HAP-1 (cell line): Measurements from ENCODE around the gene CELSR2.
A peak's percentile ranks its signal among the peaks of the same experiment; 100 is the strongest.

ENCODE experiments used
- DNase-seq, 2 experiments: peaks; one replicate each; pipeline ENCODE4 v3.0.0-alpha.2; 2016 to 2020; ENCODE audit warnings: low spot score in 2 of 2
- H3K27me3 ChIP-seq: fragments of 250-450 bp; sonication (Bioruptor Pico); 2 replicates; pipeline ENCODE4 v1.5.1; 2020; ENCODE audit warnings: low read depth, mild to moderate bottlenecking, moderate library complexity
- H3K36me3 ChIP-seq: fragments of 250-450 bp; sonication (Bioruptor Pico); replicated peaks from 2 replicates; pipeline ENCODE4 v1.5.1; 2020; ENCODE audit warnings: mild to moderate bottlenecking
- H3K4me1 ChIP-seq: fragments of 250-450 bp; sonication (Bioruptor Pico); 2 replicates; pipeline ENCODE4 v1.5.1; 2020; ENCODE audit warnings: mild to moderate bottlenecking
- H3K4me3 ChIP-seq: fragments of 250-450 bp; sonication (Bioruptor Pico); 2 replicates; pipeline ENCODE4 v1.5.1; 2020; ENCODE audit warnings: mild to moderate bottlenecking, moderate library complexity
- H3K9me3 ChIP-seq: fragments of 250-450 bp; sonication (Bioruptor Pico); 2 replicates; pipeline ENCODE4 v1.5.1; 2020; ENCODE audit warnings: mild to moderate bottlenecking, moderate library complexity
- in situ Hi-C: fragments of 300-500 bp; cut with MboI; formaldehyde crosslinking; loops from 3 replicates; pipeline ENCODE4 v1.14.3; 2020; ENCODE audit warnings: low sequenced_read_pairs, inconsistent platforms, mixed read lengths

Gene CELSR2

DNA sequence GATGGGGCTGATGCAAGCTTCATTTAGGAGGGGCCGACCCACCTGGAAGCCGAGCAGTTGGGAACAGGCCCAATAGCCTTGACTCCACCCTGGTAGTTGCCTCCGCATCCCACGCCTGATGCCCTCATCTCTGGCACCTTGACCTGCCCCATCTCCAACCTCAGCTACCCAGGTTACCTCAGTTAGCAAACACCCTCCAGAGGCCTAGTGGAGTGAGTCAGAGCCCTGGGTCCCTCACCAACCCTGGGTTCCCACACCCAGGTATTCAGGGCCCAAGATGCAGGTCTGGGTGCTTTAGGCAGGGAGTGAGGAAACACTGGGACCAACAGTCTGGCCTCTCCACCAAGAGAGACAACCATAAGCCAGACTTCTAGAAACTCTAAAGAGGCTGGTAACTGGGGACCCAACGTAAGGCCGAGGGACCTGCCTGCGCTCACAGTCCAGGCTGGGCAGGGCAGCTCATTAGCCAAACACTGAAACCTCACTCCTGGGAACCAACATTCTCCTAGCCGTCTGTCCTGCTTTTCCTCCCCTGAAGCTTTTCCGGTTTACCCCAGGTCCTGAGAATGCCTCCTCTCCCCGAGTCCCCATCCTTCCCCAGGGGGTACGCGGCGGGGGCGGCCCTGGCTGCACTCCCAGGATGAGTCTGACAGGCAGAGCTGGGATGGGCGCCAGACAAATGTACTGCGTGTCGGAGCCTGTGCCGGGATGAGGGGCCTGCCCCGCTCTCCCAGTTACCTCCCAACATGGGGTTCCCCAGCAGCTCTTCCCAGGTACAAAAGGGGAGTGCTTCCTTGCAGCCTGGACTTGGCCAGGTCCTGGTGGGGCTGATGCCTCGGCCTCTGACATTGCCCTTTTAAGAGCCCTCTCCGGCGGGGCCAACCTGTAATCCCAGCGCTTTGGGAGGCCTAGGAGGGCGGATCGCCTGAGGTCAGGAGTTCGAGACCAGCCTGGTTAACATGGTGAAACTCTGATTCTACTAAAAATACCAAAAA, 8.9 kb upstream of the CELSR2 start:
- Histone ChIP-seq H3K27me3 (no peaks in the 10 kb centered on the region), H3K9me3 (no peaks in the 10 kb centered on the region), H3K4me3 (no peak overlapping the region), H3K36me3 (peaks cover 44% of the 10 kb centered on the region), H3K4me1 (peaks cover 5% of the 10 kb centered on the region; the same call in 1 of the 2 replicates)
- in situ Hi-C loops, result no loop called here
- DNase-seq, result peak in 1 of 2 experiments; percentile 65

- peaks cover 35% of the 10 kb centered on the region for H3K36me3 ChIP-seq
- DNase-seq, result no peak
Observed at GRCh38 chr1:109241344-109241743, 8.0 kb upstream of the CELSR2 start.

DNA sequence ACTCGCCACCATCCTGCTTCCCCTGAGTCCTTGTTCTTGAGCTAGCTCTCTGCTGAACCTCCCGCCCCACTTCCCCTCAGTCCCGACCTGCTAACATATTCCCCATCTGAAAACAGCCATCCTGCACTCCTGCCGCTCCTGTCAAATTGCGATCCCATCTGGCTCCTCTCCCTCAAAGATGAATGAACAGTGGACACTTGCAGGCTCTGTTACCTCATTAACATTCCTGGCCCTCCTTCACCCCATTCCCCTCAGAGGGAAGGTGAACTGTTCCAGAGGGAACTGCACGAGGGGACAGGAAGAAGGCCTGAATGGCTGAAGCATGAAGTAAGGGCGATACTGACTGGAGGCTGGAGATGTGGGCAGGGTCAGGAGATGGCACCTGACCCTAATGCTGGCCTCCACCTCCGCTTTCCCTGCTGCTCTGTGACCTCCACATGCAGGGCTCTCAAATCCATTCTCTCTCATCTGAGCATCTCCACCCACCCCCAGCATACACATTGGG, 7.4 kb upstream of the CELSR2 start:
- Histone ChIP-seq H3K9me3 (no peaks in the 10 kb centered on the region), H3K36me3 (peaks cover 29% of the 10 kb centered on the region), H3K4me1 (peaks cover 5% of the 10 kb centered on the region; the same call in 1 of the 2 replicates), H3K27me3 (no peaks in the 10 kb centered on the region), H3K4me3 (no peak overlapping the region)
- DNase-seq, result no peak
- in situ Hi-C loops, result no loop called here

More at GRCh38 chr1:109241344-109241743, 8.0 kb upstream of the CELSR2 start:
- no peaks in the 10 kb centered on the region for H3K27me3 ChIP-seq
- peaks cover 5% of the 10 kb centered on the region; the same call in 1 of the 2 replicates for H3K4me1 ChIP-seq
- H3K9me3 ChIP-seq, result no peaks in the 10 kb centered on the region
- no peak overlapping the region for H3K4me3 ChIP-seq
- in situ Hi-C loops, result no loop called here

DNA sequence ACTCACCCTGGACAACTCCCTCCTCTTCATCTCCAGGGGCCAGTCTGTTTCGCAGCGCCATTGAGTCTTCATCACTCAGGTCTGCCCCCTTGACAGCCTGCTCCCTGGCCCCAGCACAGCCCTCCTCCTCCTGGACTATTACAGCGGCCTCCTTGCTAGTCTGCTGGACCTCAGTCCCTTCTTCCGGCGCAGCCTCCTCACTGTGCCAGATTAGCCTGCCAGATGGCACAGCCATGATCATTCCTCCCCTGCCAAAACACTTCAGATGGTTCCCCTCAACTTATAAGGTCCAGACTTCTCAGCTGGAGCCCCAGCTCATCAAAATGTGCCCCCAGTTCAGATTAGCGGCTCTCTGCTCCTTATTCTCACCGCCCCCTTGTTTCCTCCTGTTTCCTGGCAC, 7.0 kb upstream of the CELSR2 start:
- in situ Hi-C loops, result no loop called here

GRCh38 chr1:109243221-109243620, 6.1 kb upstream of the CELSR2 start:
- in situ Hi-C loops, result no loop called here
- no peaks in the 10 kb centered on the region for H3K9me3 ChIP-seq
- H3K4me3 ChIP-seq, result no peak overlapping the region
- H3K27me3 ChIP-seq, result no peaks in the 10 kb centered on the region
- DNase-seq, result no peak
- H3K36me3 ChIP-seq, result peaks cover 16% of the 10 kb centered on the region
- peaks cover 5% of the 10 kb centered on the region; the same call in 1 of the 2 replicates for H3K4me1 ChIP-seq

More for the DNA sequence above, 7.0 kb upstream of the CELSR2 start:
- H3K4me1 ChIP-seq, result peaks cover 5% of the 10 kb centered on the region; the same call in 1 of the 2 replicates
- no peaks in the 10 kb centered on the region for H3K9me3 ChIP-seq
- no peaks in the 10 kb centered on the region for H3K27me3 ChIP-seq
- no peak for DNase-seq
- peaks cover 24% of the 10 kb centered on the region for H3K36me3 ChIP-seq
- H3K4me3 ChIP-seq, result no peak overlapping the region

- in situ Hi-C loops, result no loop called here
- no peaks in the 10 kb centered on the region for H3K9me3 ChIP-seq
- no peaks in the 10 kb centered on the region for H3K27me3 ChIP-seq
- peaks cover 8% of the 10 kb centered on the region for H3K36me3 ChIP-seq
- no peak for DNase-seq
- H3K4me3 ChIP-seq, result no peak overlapping the region
- H3K4me1 ChIP-seq, result peaks cover 8% of the 10 kb centered on the region
Observed at GRCh38 chr1:109243860-109244552, 5.3 kb upstream of the CELSR2 start.

- Histone ChIP-seq H3K4me1 (peaks cover 14% of the 10 kb centered on the region), H3K27me3 (no peaks in the 10 kb centered on the region), H3K9me3 (no peaks in the 10 kb centered on the region; the same call in 1 of the 2 replicates), H3K36me3 (no peaks in the 10 kb centered on the region; the same call in 1 of the 2 replicates), H3K4me3 (no peak overlapping the region)
- in situ Hi-C loops, result no loop called here
- peak in 1 of 2 experiments; percentile 6 for DNase-seq
Observed at GRCh38 chr1:109246141-109246551, 3.2 kb upstream of the CELSR2 start.

DNA sequence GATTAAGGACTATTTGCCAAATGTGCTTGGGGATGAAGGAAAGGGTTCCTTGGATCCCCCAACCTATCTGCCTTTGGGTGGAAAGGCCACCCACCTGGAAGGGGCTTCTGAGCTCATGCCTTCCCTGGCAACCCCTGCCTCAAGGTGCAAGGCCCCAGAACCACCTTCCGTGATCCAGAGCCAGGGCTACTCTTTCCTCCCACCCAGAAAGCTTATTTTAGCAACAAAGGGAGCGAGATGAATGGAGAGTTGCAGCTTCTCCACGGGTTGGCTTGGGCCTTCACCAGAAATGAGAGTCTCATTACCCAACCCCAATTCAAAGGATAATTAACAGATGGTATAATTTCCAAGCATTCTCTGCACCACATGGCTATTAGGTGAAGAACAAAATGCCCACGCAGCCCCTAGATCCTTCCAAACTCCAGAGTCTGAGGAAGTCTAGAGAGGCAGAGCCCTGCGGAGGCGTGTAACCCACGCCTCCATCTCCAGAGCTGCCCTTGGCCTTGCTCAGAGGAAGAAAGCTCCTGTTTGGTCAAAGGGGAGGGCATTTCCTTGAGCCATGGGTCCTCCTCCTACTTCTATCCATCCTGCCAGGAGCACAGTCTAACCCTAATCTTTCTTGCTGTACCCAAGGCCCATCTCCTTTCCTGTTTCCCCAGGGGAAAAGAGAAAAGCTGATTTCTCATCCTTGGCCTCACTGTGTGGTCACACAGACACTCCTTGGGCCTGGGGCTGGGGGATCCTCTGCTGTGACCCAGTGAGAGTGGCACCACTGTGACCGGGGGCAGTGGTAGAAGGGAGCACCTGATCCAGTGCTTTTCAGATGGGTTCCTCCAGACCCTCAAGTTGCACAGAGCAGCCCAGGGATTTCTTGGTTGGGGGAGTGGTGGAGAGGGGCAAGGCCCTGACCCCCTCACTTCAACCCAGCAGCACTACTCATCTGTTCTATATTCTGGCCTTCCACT, 1.7 kb upstream of the CELSR2 start:
- in situ Hi-C loops, result no loop called here
- H3K4me1 ChIP-seq, result peaks cover 10% of the 10 kb centered on the region
- no peaks in the 10 kb centered on the region for H3K27me3 ChIP-seq
- no peak for DNase-seq
- no peak overlapping the region for H3K4me3 ChIP-seq
- no peaks in the 10 kb centered on the region; the same call in 1 of the 2 replicates for H3K9me3 ChIP-seq
- no peaks in the 10 kb centered on the region; the same call in 1 of the 2 replicates for H3K36me3 ChIP-seq

DNA sequence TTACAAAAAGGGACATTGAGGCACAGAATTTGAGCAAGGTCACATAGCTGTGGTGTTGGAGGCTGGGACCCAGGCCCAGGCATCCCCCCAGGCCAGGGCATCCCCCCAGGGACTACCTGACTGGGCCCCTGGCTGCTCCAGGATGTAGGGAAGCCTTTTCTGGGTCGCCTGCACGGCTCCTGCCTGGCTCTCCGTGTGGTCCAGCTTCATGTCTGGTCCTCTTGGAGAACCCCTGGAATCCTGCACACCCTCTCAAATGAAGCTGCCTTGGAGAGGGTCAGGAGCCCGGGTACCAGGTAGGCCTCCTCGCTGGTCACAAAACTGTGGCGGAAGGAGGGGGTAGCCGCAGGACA, 919 bp upstream of the CELSR2 start:
- in situ Hi-C loops, result no loop called here
- H3K9me3 ChIP-seq, result no peaks in the 10 kb centered on the region; the same call in 1 of the 2 replicates
- H3K4me1 ChIP-seq, result peaks cover 11% of the 10 kb centered on the region
- no peak overlapping the region for H3K4me3 ChIP-seq
- H3K27me3 ChIP-seq, result no peaks in the 10 kb centered on the region
- H3K36me3 ChIP-seq, result no peaks in the 10 kb centered on the region; the same call in 1 of the 2 replicates
- no peak for DNase-seq

GRCh38 chr1:109249654-109250401, 489 bp downstream of the CELSR2 start:
- DNase-seq, result no peak

DNA sequence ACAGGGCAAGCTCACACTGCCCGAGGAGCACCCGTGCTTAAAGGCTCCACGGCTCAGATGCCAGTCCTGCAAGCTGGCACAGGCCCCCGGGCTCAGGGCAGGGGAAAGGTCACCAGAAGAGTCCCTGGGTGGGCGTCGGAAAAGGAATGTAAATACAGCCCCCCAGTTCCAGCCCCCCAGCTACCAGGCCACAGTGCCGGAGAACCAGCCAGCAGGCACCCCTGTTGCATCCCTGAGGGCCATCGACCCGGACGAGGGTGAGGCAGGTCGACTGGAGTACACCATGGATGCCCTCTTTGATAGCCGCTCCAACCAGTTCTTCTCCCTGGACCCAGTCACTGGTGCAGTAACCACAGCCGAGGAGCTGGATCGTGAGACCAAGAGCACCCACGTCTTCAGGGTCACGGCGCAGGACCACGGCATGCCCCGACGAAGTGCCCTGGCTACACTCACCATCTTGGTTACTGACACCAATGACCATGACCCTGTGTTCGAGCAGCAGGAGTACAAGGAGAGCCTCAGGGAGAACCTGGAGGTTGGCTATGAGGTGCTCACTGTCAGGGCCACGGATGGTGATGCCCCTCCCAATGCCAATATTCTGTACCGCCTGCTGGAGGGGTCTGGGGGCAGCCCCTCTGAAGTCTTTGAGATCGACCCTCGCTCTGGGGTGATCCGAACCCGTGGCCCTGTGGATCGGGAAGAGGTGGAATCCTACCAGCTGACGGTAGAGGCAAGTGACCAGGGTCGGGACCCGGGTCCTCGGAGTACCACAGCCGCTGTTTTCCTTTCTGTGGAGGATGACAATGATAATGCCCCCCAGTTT, 1.3 kb downstream of the CELSR2 start:
- Histone ChIP-seq H3K36me3 (no peaks in the 10 kb centered on the region; the same call in 1 of the 2 replicates), H3K27me3 (no peaks in the 10 kb centered on the region), H3K9me3 (no peaks in the 10 kb centered on the region; the same call in 1 of the 2 replicates), H3K4me1 (peaks cover 28% of the 10 kb centered on the region), H3K4me3 (peak overlapping the region; percentile 25)
- no peak for DNase-seq
- in situ Hi-C loops, result no loop called here

More at GRCh38 chr1:109249654-109250401, 489 bp downstream of the CELSR2 start:
- no peaks in the 10 kb centered on the region; the same call in 1 of the 2 replicates for H3K36me3 ChIP-seq
- peak overlapping the region; percentile 25 for H3K4me3 ChIP-seq
- H3K9me3 ChIP-seq, result no peaks in the 10 kb centered on the region; the same call in 1 of the 2 replicates
- in situ Hi-C loops, result no loop called here
- peaks cover 25% of the 10 kb centered on the region for H3K4me1 ChIP-seq
- H3K27me3 ChIP-seq, result no peaks in the 10 kb centered on the region
